Endodermal cell (in vitro differentiated cells): Measurements from ENCODE around the gene LMO7. TPM values are rescaled to one million over a fixed set of nuclear protein-coding genes. Genes with fewer than 3 reads are reported as not detected.

Experiments used
- DNase-seq: peaks from one replicate; pipeline ENCODE4 v3.0.0-alpha.2; 2017
- H3K27ac ChIP-seq: 2 replicates; pipeline ENCODE4 v1.5.1; 2013; ENCODE audit warnings: mild to moderate bottlenecking, low read depth, low read length, moderate library complexity
- H3K27me3 ChIP-seq: 2 replicates; pipeline ENCODE4 v1.6.1; 2013; ENCODE audit warnings: mild to moderate bottlenecking, low read length, moderate library complexity; ENCODE audit not compliant: insufficient read depth, control insufficient read depth, poor library complexity, severe bottlenecking
- H3K36me3 ChIP-seq: 2 replicates; pipeline ENCODE4 v1.7.0; 2013; ENCODE audit warnings: mild to moderate bottlenecking, low read length, moderate library complexity; ENCODE audit not compliant: control insufficient read depth, insufficient read depth
- H3K4me1 ChIP-seq: one replicate; pipeline ENCODE4 v1.7.0; 2013; ENCODE audit warnings: low read length; ENCODE audit not compliant: control insufficient read depth, insufficient read depth
- H3K4me3 ChIP-seq: 2 replicates; pipeline ENCODE4 v1.5.1; 2013; ENCODE audit warnings: mild to moderate bottlenecking, low read length, moderate library complexity
- H3K9ac ChIP-seq: 2 replicates; pipeline ENCODE4 v1.6.1; 2013; ENCODE audit warnings: mild to moderate bottlenecking, low read length, moderate library complexity; ENCODE audit not compliant: poor library complexity, severe bottlenecking; ENCODE audit errors: extremely low read depth
- H3K9me3 ChIP-seq: 2 replicates; pipeline ENCODE4 v1.6.1; 2013; ENCODE audit warnings: mild to moderate bottlenecking, low read length, moderate library complexity; ENCODE audit not compliant: control insufficient read depth
- H3K27ac Mint-ChIP-seq: 2 replicates; pipeline ENCODE4 v1.8.0; 2020; ENCODE audit warnings: mixed read lengths
- H3K27me3 Mint-ChIP-seq: 2 replicates; pipeline ENCODE4 v1.8.0; 2021; ENCODE audit warnings: mild to moderate bottlenecking, mixed read lengths; ENCODE audit not compliant: insufficient read depth
- H3K36me3 Mint-ChIP-seq: 2 replicates; pipeline ENCODE4 v1.8.0; 2020; ENCODE audit warnings: low read depth, mixed read lengths
- H3K4me1 Mint-ChIP-seq: 2 replicates; pipeline ENCODE4 v1.8.0; 2020; ENCODE audit warnings: mixed read lengths
- H3K4me3 Mint-ChIP-seq: 2 replicates; pipeline ENCODE4 v1.8.0; 2020; ENCODE audit warnings: mild to moderate bottlenecking, moderate library complexity, mixed read lengths
- H3K9me3 Mint-ChIP-seq: 2 replicates; pipeline ENCODE4 v1.8.0; 2020; ENCODE audit warnings: mild to moderate bottlenecking, mixed read lengths
- CTCF ChIP-seq: fragments of 200-600 bp; sonication (generic); conservative IDR thresholded peaks from 2 replicates; pipeline ENCODE4 v1.5.0; 2021; ENCODE audit warnings: antibody characterized with exemption, mild to moderate bottlenecking
- WGBS, 2 experiments: methylation state at CpG; one replicate each; pipeline versions ENCODE4 v1.1.5 to v1.1.7; 2013; ENCODE audit warnings: missing lambda C conversion rate in 2 of 2, mixed read lengths in 1 of 2; ENCODE audit not compliant: insufficient coverage in 1 of 2, insufficient read length in 1 of 2; 5-methylcytosine and 5-hydroxymethylcytosine counted together
- total RNA-seq, 2 donors: library from RNA; stranded (reverse); fragmentation: NEBNext Ultra II Directional in 1 of 2; extraction: Animal tissue kit (Norgen Biotek cat#: 25700) in 1 of 2; gene quantifications; 2 replicates in 1 of 2; 3 replicates in 1 of 2; pipeline ENCODE4 v1.2.1, GENCODE V29; 2021

Gene LMO7
- total RNA-seq, 2 donors from 2014 or later, result 9.9 to 14.1 TPM

- Mint-ChIP-seq H3K4me1 (peaks cover 16% of the 10 kb centered on the region), H3K36me3 (peaks cover 8% of the 10 kb centered on the region), H3K27ac (no peak overlapping the region), H3K4me3 (no peak overlapping the region), H3K9me3 (no peaks in the 10 kb centered on the region), H3K27me3 (no peaks in the 10 kb centered on the region)
- H3K4me1 ChIP-seq, result no peaks in the 10 kb centered on the region
- H3K9ac ChIP-seq, result no peak overlapping the region
- no peaks in the 10 kb centered on the region for H3K36me3 ChIP-seq
- H3K27ac ChIP-seq, result no peak overlapping the region
- WGBS, 2 experiments, result 78 to 100% methylated on average over 1 of the region's 1 CpG
- H3K4me3 ChIP-seq, result no peak overlapping the region
- no peaks in the 10 kb centered on the region for H3K27me3 ChIP-seq
- TF ChIP-seq CTCF, result no peak
- DNase-seq, result no peak
- H3K9me3 ChIP-seq, result no peaks in the 10 kb centered on the region
These were observed 21.0 kb downstream of the LMO7 start for GRCh38 chr13:75657111-75657510.

GRCh38 chr13:75660694-75661093 is 24.6 kb downstream of the LMO7 start:
- DNase-seq, result no peak
- H3K4me3 ChIP-seq, result no peak overlapping the region
- Mint-ChIP-seq H3K27me3 (no peaks in the 10 kb centered on the region), H3K4me1 (peaks cover 14% of the 10 kb centered on the region), H3K4me3 (no peak overlapping the region), H3K9me3 (no peaks in the 10 kb centered on the region), H3K36me3 (peaks cover 8% of the 10 kb centered on the region), H3K27ac (no peak overlapping the region)
- no peak for TF ChIP-seq CTCF
- H3K36me3 ChIP-seq, result no peaks in the 10 kb centered on the region
- no peaks in the 10 kb centered on the region for H3K9me3 ChIP-seq
- H3K27me3 ChIP-seq, result no peaks in the 10 kb centered on the region
- no peaks in the 10 kb centered on the region for H3K4me1 ChIP-seq
- H3K9ac ChIP-seq, result no peak overlapping the region
- no peak overlapping the region for H3K27ac ChIP-seq
- 90 to 100% methylated on average over 2 of the region's 3 CpGs for WGBS, 2 experiments

- Mint-ChIP-seq H3K36me3 (peaks cover 8% of the 10 kb centered on the region), H3K9me3 (no peaks in the 10 kb centered on the region), H3K27ac (no peak overlapping the region), H3K4me1 (peaks cover 10% of the 10 kb centered on the region), H3K4me3 (no peak overlapping the region), H3K27me3 (no peaks in the 10 kb centered on the region)
- DNase-seq, result no peak
- WGBS, 2 experiments, result 98 to 100% methylated on average over 3 to 4 of the region's 4 CpGs
- Histone ChIP-seq H3K4me1 (no peaks in the 10 kb centered on the region), H3K36me3 (no peaks in the 10 kb centered on the region), H3K4me3 (no peak overlapping the region), H3K27ac (no peak overlapping the region), H3K9me3 (no peaks in the 10 kb centered on the region), H3K27me3 (no peaks in the 10 kb centered on the region), H3K9ac (no peak overlapping the region)
- TF ChIP-seq CTCF, result no peak
These were observed 25.3 kb downstream of the LMO7 start for GRCh38 chr13:75661443-75661842.
